Measurements from ENCODE around the gene AMIGO1. TPM values are rescaled to one million over a fixed set of nuclear protein-coding genes. Genes with fewer than 3 reads are reported as not detected.

Gene AMIGO1
- total RNA-seq, 1 experiment from 2014 or later, result 0.37 TPM

- no peak for DNase-seq
- Histone ChIP-seq H3K9ac (ENCODE audit: low read length) (no peak overlapping the region), H4K20me1 (ENCODE audit: insufficient read depth, low read depth, low read length) (no peaks in the 10 kb centered on the region), H3K27me3 (ENCODE audit: low read length) (no peaks in the 10 kb centered on the region), H3K79me2 (ENCODE audit: low read length) (no peaks in the 10 kb centered on the region), H3K4me2 (ENCODE audit: low read depth, low read length, poor library complexity, severe bottlenecking) (no peak overlapping the region), H3K36me3 (ENCODE audit: insufficient read depth, low read length) (no peaks in the 10 kb centered on the region), H3K4me3 (ENCODE audit: low read length) (no peak overlapping the region), H3K27ac (ENCODE audit: low read length) (no peak overlapping the region), H3K9me2 (replicated peaks; ENCODE audit: insufficient read depth, low read length) (no peaks in the 10 kb centered on the region), H3K4me1 (ENCODE audit: low read length) (no peaks in the 10 kb centered on the region), H2AFZ (ENCODE audit: low read length) (no peak overlapping the region), H3K9me3 (ENCODE audit: low read length) (no peaks in the 10 kb centered on the region)
Observed at GRCh38 chr1:109470245-109470644, 39.3 kb downstream of the AMIGO1 start.

DNA sequence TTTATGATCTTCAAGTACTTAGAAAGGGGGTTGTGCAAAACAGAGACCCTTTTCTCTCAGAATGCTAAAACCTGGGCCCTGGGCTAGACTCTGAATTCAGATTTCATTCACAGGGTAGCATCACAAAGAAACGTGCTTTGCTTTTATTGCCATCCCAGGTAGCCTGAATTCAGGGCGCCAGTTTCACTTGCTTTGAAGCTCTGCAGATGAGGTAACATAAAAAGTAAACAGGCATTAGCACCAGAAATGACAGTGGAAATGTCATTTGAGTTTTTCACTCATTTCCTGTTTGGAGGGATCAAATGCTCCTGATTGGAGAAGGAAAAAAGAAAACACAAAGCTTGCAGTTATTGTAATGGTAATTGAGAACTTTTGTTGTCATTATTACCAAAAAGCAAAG, 40.6 kb downstream of the AMIGO1 start:
- no peaks in the 10 kb centered on the region for H3K9me3 ChIP-seq (ENCODE audit: low read length)

DNA sequence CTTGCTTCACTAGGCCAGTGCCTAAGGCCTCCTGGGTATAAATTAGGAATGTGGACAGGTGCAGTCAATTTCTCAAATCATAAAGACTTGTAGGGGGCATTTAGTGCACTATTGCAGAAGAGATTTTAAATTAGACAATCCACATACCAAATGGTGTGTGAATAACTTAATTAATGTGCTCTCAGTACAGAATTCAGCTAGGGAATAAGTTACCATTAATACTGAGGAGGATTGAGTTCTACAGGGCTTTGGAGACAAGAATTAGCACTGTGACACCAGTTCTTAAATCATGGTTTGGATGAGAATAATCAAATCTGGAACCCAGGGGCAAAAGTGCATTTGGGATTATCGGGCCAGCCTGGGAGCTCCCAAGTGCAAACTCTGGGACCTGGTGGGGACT, 41.5 kb downstream of the AMIGO1 start:
- Histone ChIP-seq H3K4me2 (ENCODE audit: low read depth, low read length, poor library complexity, severe bottlenecking) (no peak overlapping the region), H3K27me3 (ENCODE audit: low read length) (no peaks in the 10 kb centered on the region), H3K27ac (ENCODE audit: low read length) (no peak overlapping the region), H3K9me3 (ENCODE audit: low read length) (no peaks in the 10 kb centered on the region), H3K4me3 (ENCODE audit: low read length) (no peak overlapping the region), H3K9me2 (replicated peaks; ENCODE audit: insufficient read depth, low read length) (no peaks in the 10 kb centered on the region), H2AFZ (ENCODE audit: low read length) (no peak overlapping the region), H3K79me2 (ENCODE audit: low read length) (no peaks in the 10 kb centered on the region), H3K9ac (ENCODE audit: low read length) (no peak overlapping the region), H3K4me1 (ENCODE audit: low read length) (no peaks in the 10 kb centered on the region), H3K36me3 (ENCODE audit: insufficient read depth, low read length) (no peaks in the 10 kb centered on the region), H4K20me1 (ENCODE audit: insufficient read depth, low read depth, low read length) (no peaks in the 10 kb centered on the region)
- DNase-seq, result no peak

More for the DNA sequence above, 40.6 kb downstream of the AMIGO1 start:
- Histone ChIP-seq H3K4me2 (ENCODE audit: low read depth, low read length, poor library complexity, severe bottlenecking) (no peak overlapping the region), H4K20me1 (ENCODE audit: insufficient read depth, low read depth, low read length) (no peaks in the 10 kb centered on the region), H3K9ac (ENCODE audit: low read length) (no peak overlapping the region), H3K4me1 (ENCODE audit: low read length) (no peaks in the 10 kb centered on the region), H3K36me3 (ENCODE audit: insufficient read depth, low read length) (no peaks in the 10 kb centered on the region), H3K27me3 (ENCODE audit: low read length) (no peaks in the 10 kb centered on the region), H3K27ac (ENCODE audit: low read length) (no peak overlapping the region), H3K79me2 (ENCODE audit: low read length) (no peaks in the 10 kb centered on the region), H3K4me3 (ENCODE audit: low read length) (no peak overlapping the region), H3K9me2 (replicated peaks; ENCODE audit: insufficient read depth, low read length) (no peaks in the 10 kb centered on the region), H2AFZ (ENCODE audit: low read length) (no peak overlapping the region)
- DNase-seq, result no peak

DNA sequence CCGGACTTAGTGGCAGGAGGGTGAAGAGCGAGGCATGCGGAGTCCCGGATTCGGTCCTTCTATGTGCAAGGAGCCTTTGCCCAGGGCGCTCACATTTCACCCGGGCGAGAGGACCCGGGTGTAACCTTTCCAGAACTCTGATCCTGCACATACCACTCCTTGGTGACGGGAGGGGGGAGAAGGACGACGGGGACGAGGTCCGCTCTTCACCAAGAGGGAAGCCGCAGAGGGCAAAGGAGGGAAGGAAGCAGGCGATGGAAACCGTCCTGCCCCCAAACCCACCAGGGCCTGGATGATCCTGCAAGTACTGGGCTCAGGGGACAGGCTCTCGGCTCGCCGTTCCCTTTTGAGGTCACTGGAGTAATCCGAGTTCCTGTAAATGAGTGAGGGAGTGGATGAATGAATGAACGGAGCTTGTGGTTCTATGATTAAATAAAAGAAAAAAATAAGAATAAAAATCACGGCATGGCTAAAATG, 42.2 kb downstream of the AMIGO1 start:
- Histone ChIP-seq H3K27me3 (ENCODE audit: low read length) (no peaks in the 10 kb centered on the region), H3K4me3 (ENCODE audit: low read length) (no peak overlapping the region), H3K9me2 (replicated peaks; ENCODE audit: insufficient read depth, low read length) (no peaks in the 10 kb centered on the region), H3K9ac (ENCODE audit: low read length) (no peak overlapping the region), H3K4me2 (ENCODE audit: low read depth, low read length, poor library complexity, severe bottlenecking) (no peak overlapping the region), H3K9me3 (ENCODE audit: low read length) (no peaks in the 10 kb centered on the region), H2AFZ (ENCODE audit: low read length) (no peak overlapping the region), H4K20me1 (ENCODE audit: insufficient read depth, low read depth, low read length) (no peaks in the 10 kb centered on the region), H3K4me1 (ENCODE audit: low read length) (no peaks in the 10 kb centered on the region), H3K36me3 (ENCODE audit: insufficient read depth, low read length) (no peaks in the 10 kb centered on the region), H3K79me2 (ENCODE audit: low read length) (no peaks in the 10 kb centered on the region), H3K27ac (ENCODE audit: low read length) (no peak overlapping the region)
- DNase-seq, result no peak

DNA sequence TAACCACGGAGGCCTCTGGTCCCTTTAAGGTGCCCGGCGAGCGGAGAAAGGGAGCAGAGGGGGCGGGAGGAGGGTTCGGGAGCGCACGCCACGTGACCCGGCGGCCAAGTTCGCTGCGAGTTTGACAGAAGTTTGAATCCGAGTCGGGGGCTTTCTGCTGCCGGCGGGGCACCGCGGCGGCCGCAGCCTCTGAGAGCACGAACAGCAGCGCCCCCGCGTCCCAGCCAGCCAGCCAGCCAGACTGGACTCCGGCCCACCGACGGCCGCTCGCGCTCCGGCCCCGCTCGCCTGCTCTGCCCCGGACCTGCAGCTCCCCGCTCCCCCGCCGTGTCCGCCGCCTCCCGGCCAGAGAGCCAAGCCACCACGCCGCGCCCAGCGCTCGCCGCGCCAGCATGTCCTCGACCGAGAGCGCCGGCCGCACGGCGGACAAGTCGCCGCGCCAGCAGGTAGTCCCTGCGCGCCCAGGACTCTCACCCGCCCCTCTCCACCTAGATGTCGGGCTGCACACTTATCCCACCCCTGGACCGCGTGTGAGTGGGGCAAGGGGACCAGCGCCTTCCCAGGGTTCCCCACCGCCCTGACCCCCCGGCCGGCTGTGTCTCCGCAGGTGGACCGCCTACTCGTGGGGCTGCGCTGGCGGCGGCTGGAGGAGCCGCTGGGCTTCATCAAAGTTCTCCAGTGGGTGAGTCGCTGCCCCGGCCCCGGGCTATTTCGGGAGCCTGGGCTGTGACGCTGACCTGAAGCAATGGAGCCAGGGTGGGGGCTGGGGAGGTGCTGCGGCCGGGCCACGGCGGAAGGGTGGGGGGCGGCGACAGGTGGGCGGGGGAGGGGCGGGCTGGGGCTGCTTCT, 42.9 kb downstream of the AMIGO1 start, which contains the start of gene SYPL2:
SYPL2 (plus strand) TSS at position 95 of the 849 bp plus-strand sequence; CDS start at position 393, 298 bp downstream.
- H3K9me3 ChIP-seq (ENCODE audit: low read length), result no peaks in the 10 kb centered on the region
- no peak within 1 kb of the TSS for H3K4me2 ChIP-seq (ENCODE audit: low read depth, low read length, poor library complexity, severe bottlenecking)
- H2AFZ ChIP-seq (ENCODE audit: low read length), result no peak within 1 kb of the TSS
- no peaks in the 10 kb centered on the region for H4K20me1 ChIP-seq (ENCODE audit: insufficient read depth, low read depth, low read length)
- H3K4me1 ChIP-seq (ENCODE audit: low read length), result no peaks in the 10 kb centered on the region
- H3K27me3 ChIP-seq (ENCODE audit: low read length), result no peaks in the 10 kb centered on the region
- DNase-seq, result no peak
- H3K9ac ChIP-seq (ENCODE audit: low read length), result no peak within 1 kb of the TSS
- H3K79me2 ChIP-seq (ENCODE audit: low read length), result no peaks in the 10 kb centered on the region
- no peaks in the 10 kb centered on the region for H3K9me2 ChIP-seq (replicated peaks; ENCODE audit: insufficient read depth, low read length)
- H3K4me3 ChIP-seq (ENCODE audit: low read length), result no peak within 1 kb of the TSS
- H3K27ac ChIP-seq (ENCODE audit: low read length), result no peak within 1 kb of the TSS
- H3K36me3 ChIP-seq (ENCODE audit: insufficient read depth, low read length), result no peaks in the 10 kb centered on the region

DNA sequence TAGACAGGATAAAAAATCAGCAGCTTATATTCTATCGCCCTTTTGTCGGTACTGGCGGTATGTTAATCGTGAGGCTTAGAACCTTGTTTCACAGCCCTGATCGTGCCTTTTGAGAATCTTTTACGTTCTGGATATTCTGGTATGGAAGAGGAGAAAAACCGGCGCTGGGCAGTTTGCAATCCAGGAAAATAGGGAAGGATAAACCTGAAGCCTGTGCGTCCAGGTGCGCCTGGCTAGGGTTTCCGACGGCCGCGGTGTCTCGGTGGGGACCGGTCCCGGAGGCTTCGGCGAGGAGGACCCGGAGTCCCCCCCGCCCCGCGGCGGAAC, 43.4 kb downstream of the AMIGO1 start:
- no peaks in the 10 kb centered on the region for H3K9me3 ChIP-seq (ENCODE audit: low read length)

GRCh38 chr1:109457819-109458218, 51.7 kb downstream of the AMIGO1 start:
- Histone ChIP-seq H3K9ac (ENCODE audit: low read length) (no peak overlapping the region), H3K36me3 (ENCODE audit: insufficient read depth, low read length) (no peaks in the 10 kb centered on the region), H3K27me3 (ENCODE audit: low read length) (no peaks in the 10 kb centered on the region), H4K20me1 (ENCODE audit: insufficient read depth, low read depth, low read length) (no peaks in the 10 kb centered on the region), H3K4me2 (ENCODE audit: low read depth, low read length, poor library complexity, severe bottlenecking) (no peak overlapping the region), H3K9me3 (ENCODE audit: low read length) (0 out of 2 replicates have a peak, but pooled peaks cover 3% of the 10 kb centered on the region), H2AFZ (ENCODE audit: low read length) (no peak overlapping the region), H3K9me2 (replicated peaks; ENCODE audit: insufficient read depth, low read length) (no peaks in the 10 kb centered on the region), H3K4me3 (ENCODE audit: low read length) (no peak overlapping the region), H3K27ac (ENCODE audit: low read length) (no peak overlapping the region), H3K4me1 (ENCODE audit: low read length) (no peaks in the 10 kb centered on the region), H3K79me2 (ENCODE audit: low read length) (no peaks in the 10 kb centered on the region)
- DNase-seq, result no peak

More for the DNA sequence above, 43.4 kb downstream of the AMIGO1 start:
- no peak for DNase-seq
- no peak overlapping the region for H3K4me3 ChIP-seq (ENCODE audit: low read length)
- no peak overlapping the region for H2AFZ ChIP-seq (ENCODE audit: low read length)
- no peak overlapping the region for H3K4me2 ChIP-seq (ENCODE audit: low read depth, low read length, poor library complexity, severe bottlenecking)
- no peak overlapping the region for H3K9ac ChIP-seq (ENCODE audit: low read length)
- H3K9me2 ChIP-seq (replicated peaks; ENCODE audit: insufficient read depth, low read length), result no peaks in the 10 kb centered on the region
- no peaks in the 10 kb centered on the region for H3K36me3 ChIP-seq (ENCODE audit: insufficient read depth, low read length)
- no peaks in the 10 kb centered on the region for H4K20me1 ChIP-seq (ENCODE audit: insufficient read depth, low read depth, low read length)
- no peaks in the 10 kb centered on the region for H3K4me1 ChIP-seq (ENCODE audit: low read length)
- no peaks in the 10 kb centered on the region for H3K79me2 ChIP-seq (ENCODE audit: low read length)
- no peaks in the 10 kb centered on the region for H3K27me3 ChIP-seq (ENCODE audit: low read length)
- H3K27ac ChIP-seq (ENCODE audit: low read length), result no peak overlapping the region

- Histone ChIP-seq H3K27ac (ENCODE audit: low read length) (no peak overlapping the region), H3K9me3 (ENCODE audit: low read length) (0 out of 2 replicates have a peak, but pooled peaks cover 3% of the 10 kb centered on the region), H3K27me3 (ENCODE audit: low read length) (no peaks in the 10 kb centered on the region), H3K4me3 (ENCODE audit: low read length) (no peak overlapping the region), H3K9me2 (replicated peaks; ENCODE audit: insufficient read depth, low read length) (no peaks in the 10 kb centered on the region), H3K4me2 (ENCODE audit: low read depth, low read length, poor library complexity, severe bottlenecking) (no peak overlapping the region), H3K36me3 (ENCODE audit: insufficient read depth, low read length) (no peaks in the 10 kb centered on the region), H3K4me1 (ENCODE audit: low read length) (no peaks in the 10 kb centered on the region), H3K9ac (ENCODE audit: low read length) (no peak overlapping the region), H3K79me2 (ENCODE audit: low read length) (no peaks in the 10 kb centered on the region), H2AFZ (ENCODE audit: low read length) (no peak overlapping the region), H4K20me1 (ENCODE audit: insufficient read depth, low read depth, low read length) (no peaks in the 10 kb centered on the region)
- DNase-seq, result no peak
Observed at GRCh38 chr1:109454497-109455133, 54.9 kb downstream of the AMIGO1 start.

All from Karpas-422 (cell line).